ENCODE measurements around the gene SLAMF1.

The SLAMF1 gene

GRCh38 chr1:160637821-160638539 lies 8.9 kb downstream of the SLAMF1 start:
- H3K4me2 ChIP-seq (ENCODE audit: low read length), result no peak overlapping the region
- H3K27ac ChIP-seq (ENCODE audit: low read depth, low read length), result peak overlapping the region; percentile 86
- no peaks in the 10 kb centered on the region for H3K79me1 ChIP-seq (ENCODE audit: low read length)
- peak overlapping the region; percentile 97 for H3K18ac ChIP-seq (ENCODE audit: low read length)
- no peaks in the 10 kb centered on the region for H3K79me2 ChIP-seq (ENCODE audit: control insufficient read depth, insufficient read depth, low read length)
- H2BK120ac ChIP-seq (ENCODE audit: low read depth, low read length), result no peak overlapping the region
- peak; percentile 88 for DNase-seq
- no peak overlapping the region for H4K8ac ChIP-seq (ENCODE audit: low read depth, low read length)
- no peak overlapping the region for H3K4me3 ChIP-seq (ENCODE audit: low read length)
- no peak overlapping the region for H2BK15ac ChIP-seq (replicated peaks; ENCODE audit: low read depth)
- peak overlapping the region; percentile 100 for H2BK5ac ChIP-seq (ENCODE audit: low read length)
- H3K9ac ChIP-seq (ENCODE audit: low read length), result peak overlapping the region; percentile 60
- peak overlapping the region; percentile 91 for H3K56ac ChIP-seq (ENCODE audit: low read length)
- H3K23ac ChIP-seq (ENCODE audit: low read length), result no peak overlapping the region
- WGBS (ENCODE audit: extremely low coverage, insufficient coverage, low lambda C conversion rate), result no CpG with 5 or more reads among the region's 5 CpGs
- no peaks in the 10 kb centered on the region for H3K27me3 ChIP-seq (ENCODE audit: insufficient read depth, low read length, poor library complexity)
- peaks cover 23% of the 10 kb centered on the region for H3K4me1 ChIP-seq (ENCODE audit: control insufficient read depth, low read depth, low read length)
- peak overlapping the region; percentile 99 for H2AK5ac ChIP-seq (ENCODE audit: low read length)
- peak overlapping the region; percentile 84 for H4K5ac ChIP-seq (ENCODE audit: low read length)
- H3K4ac ChIP-seq (ENCODE audit: low read depth, low read length), result peak overlapping the region; percentile 98
- H3K36me3 ChIP-seq (ENCODE audit: control insufficient read depth, insufficient read depth, low read length), result no peaks in the 10 kb centered on the region

GRCh38 chr1:160637065-160637464 lies 9.8 kb downstream of the SLAMF1 start:
- Histone ChIP-seq H3K27me3 (ENCODE audit: insufficient read depth, low read length, poor library complexity) (no peaks in the 10 kb centered on the region), H3K79me1 (ENCODE audit: low read length) (no peaks in the 10 kb centered on the region), H3K56ac (ENCODE audit: low read length) (peak overlapping the region; percentile 80), H2BK120ac (ENCODE audit: low read depth, low read length) (peak overlapping the region; percentile 99), H3K18ac (ENCODE audit: low read length) (peak overlapping the region; percentile 97), H2BK5ac (ENCODE audit: low read length) (peak overlapping the region; percentile 94), H3K4ac (ENCODE audit: low read depth, low read length) (peak overlapping the region; percentile 100), H2AK5ac (ENCODE audit: low read length) (peak overlapping the region; percentile 87), H3K4me1 (ENCODE audit: control insufficient read depth, low read depth, low read length) (peaks cover 23% of the 10 kb centered on the region), H3K27ac (ENCODE audit: low read depth, low read length) (peak overlapping the region; percentile 86), H3K36me3 (ENCODE audit: control insufficient read depth, insufficient read depth, low read length) (no peaks in the 10 kb centered on the region), H4K5ac (ENCODE audit: low read length) (peak overlapping the region; percentile 59), H3K4me3 (ENCODE audit: low read length) (no peak overlapping the region), H4K8ac (ENCODE audit: low read depth, low read length) (no peak overlapping the region), H3K9ac (ENCODE audit: low read length) (peak overlapping the region; percentile 41), H3K4me2 (ENCODE audit: low read length) (no peak overlapping the region), H2BK15ac (replicated peaks; ENCODE audit: low read depth) (peak overlapping the region; percentile 41), H3K79me2 (ENCODE audit: control insufficient read depth, insufficient read depth, low read length) (no peaks in the 10 kb centered on the region), H3K23ac (ENCODE audit: low read length) (no peak overlapping the region)
- peak; percentile 39 for DNase-seq
- WGBS (ENCODE audit: extremely low coverage, insufficient coverage, low lambda C conversion rate), result no CpG with 5 or more reads among the region's 8 CpGs

GRCh38 chr1:160636547-160636946 lies 10.3 kb downstream of the SLAMF1 start:
- WGBS (ENCODE audit: extremely low coverage, insufficient coverage, low lambda C conversion rate), result no CpG with 5 or more reads among the region's 3 CpGs

GRCh38 chr1:160636076-160636475 lies 10.8 kb downstream of the SLAMF1 start:
- Histone ChIP-seq H2BK15ac (replicated peaks; ENCODE audit: low read depth) (no peak overlapping the region), H3K23ac (ENCODE audit: low read length) (no peak overlapping the region), H3K79me2 (ENCODE audit: control insufficient read depth, insufficient read depth, low read length) (no peaks in the 10 kb centered on the region), H3K4me1 (ENCODE audit: control insufficient read depth, low read depth, low read length) (peaks cover 27% of the 10 kb centered on the region), H3K4ac (ENCODE audit: low read depth, low read length) (peak overlapping the region; percentile 96), H3K27ac (ENCODE audit: low read depth, low read length) (peak overlapping the region; percentile 93), H4K8ac (ENCODE audit: low read depth, low read length) (no peak overlapping the region), H3K4me2 (ENCODE audit: low read length) (no peak overlapping the region), H4K5ac (ENCODE audit: low read length) (peak overlapping the region; percentile 89), H3K36me3 (ENCODE audit: control insufficient read depth, insufficient read depth, low read length) (no peaks in the 10 kb centered on the region), H2BK5ac (ENCODE audit: low read length) (peak overlapping the region; percentile 88), H3K56ac (ENCODE audit: low read length) (peak overlapping the region; percentile 81), H3K9ac (ENCODE audit: low read length) (peak overlapping the region; percentile 52), H3K27me3 (ENCODE audit: insufficient read depth, low read length, poor library complexity) (no peaks in the 10 kb centered on the region), H2BK120ac (ENCODE audit: low read depth, low read length) (peak overlapping the region; percentile 39), H3K18ac (ENCODE audit: low read length) (peak overlapping the region; percentile 97), H2AK5ac (ENCODE audit: low read length) (peak overlapping the region; percentile 81), H3K4me3 (ENCODE audit: low read length) (no peak overlapping the region), H3K79me1 (ENCODE audit: low read length) (no peaks in the 10 kb centered on the region)
- no CpG with 5 or more reads among the region's 4 CpGs for WGBS (ENCODE audit: extremely low coverage, insufficient coverage, low lambda C conversion rate)
- DNase-seq, result peak; percentile 98

More at GRCh38 chr1:160636547-160636946, 10.3 kb downstream of the SLAMF1 start:
- Histone ChIP-seq H3K27me3 (ENCODE audit: insufficient read depth, low read length, poor library complexity) (no peaks in the 10 kb centered on the region), H4K8ac (ENCODE audit: low read depth, low read length) (no peak overlapping the region), H4K5ac (ENCODE audit: low read length) (peak overlapping the region; percentile 8), H2BK120ac (ENCODE audit: low read depth, low read length) (peak overlapping the region; percentile 99), H3K79me1 (ENCODE audit: low read length) (no peaks in the 10 kb centered on the region), H3K56ac (ENCODE audit: low read length) (peak overlapping the region; percentile 80), H3K18ac (ENCODE audit: low read length) (peak overlapping the region; percentile 97), H3K4me1 (ENCODE audit: control insufficient read depth, low read depth, low read length) (peaks cover 23% of the 10 kb centered on the region), H2BK5ac (ENCODE audit: low read length) (peak overlapping the region; percentile 94), H3K36me3 (ENCODE audit: control insufficient read depth, insufficient read depth, low read length) (no peaks in the 10 kb centered on the region), H3K9ac (ENCODE audit: low read length) (peak overlapping the region; percentile 32), H3K4me2 (ENCODE audit: low read length) (no peak overlapping the region), H3K4me3 (ENCODE audit: low read length) (no peak overlapping the region), H3K23ac (ENCODE audit: low read length) (no peak overlapping the region), H2BK15ac (replicated peaks; ENCODE audit: low read depth) (peak overlapping the region; percentile 41), H3K27ac (ENCODE audit: low read depth, low read length) (peak overlapping the region; percentile 86), H3K79me2 (ENCODE audit: control insufficient read depth, insufficient read depth, low read length) (no peaks in the 10 kb centered on the region), H2AK5ac (ENCODE audit: low read length) (peak overlapping the region; percentile 87), H3K4ac (ENCODE audit: low read depth, low read length) (peak overlapping the region; percentile 96)
- DNase-seq, result no peak

GRCh38 chr1:160634543-160635491 lies 12.0 kb downstream of the SLAMF1 start:
- Histone ChIP-seq H4K5ac (ENCODE audit: low read length) (peak overlapping the region; percentile 36), H3K23ac (ENCODE audit: low read length) (peak overlapping the region; percentile 59), H2AK5ac (ENCODE audit: low read length) (peak overlapping the region; percentile 100), H3K79me2 (ENCODE audit: control insufficient read depth, insufficient read depth, low read length) (no peaks in the 10 kb centered on the region), H3K4me2 (ENCODE audit: low read length) (no peak overlapping the region), H3K4me3 (ENCODE audit: low read length) (no peak overlapping the region), H2BK5ac (ENCODE audit: low read length) (peak overlapping the region; percentile 92), H3K27me3 (ENCODE audit: insufficient read depth, low read length, poor library complexity) (no peaks in the 10 kb centered on the region), H3K79me1 (ENCODE audit: low read length) (no peaks in the 10 kb centered on the region), H4K8ac (ENCODE audit: low read depth, low read length) (peak overlapping the region; percentile 57), H3K18ac (ENCODE audit: low read length) (peak overlapping the region; percentile 44), H3K36me3 (ENCODE audit: control insufficient read depth, insufficient read depth, low read length) (no peaks in the 10 kb centered on the region), H3K56ac (ENCODE audit: low read length) (peak overlapping the region; percentile 82), H2BK120ac (ENCODE audit: low read depth, low read length) (peak overlapping the region; percentile 33), H2BK15ac (replicated peaks; ENCODE audit: low read depth) (no peak overlapping the region), H3K4me1 (ENCODE audit: control insufficient read depth, low read depth, low read length) (peaks cover 35% of the 10 kb centered on the region), H3K4ac (ENCODE audit: low read depth, low read length) (peak overlapping the region; percentile 85), H3K9ac (ENCODE audit: low read length) (no peak overlapping the region), H3K27ac (ENCODE audit: low read depth, low read length) (no peak overlapping the region)
- 100% methylated on average over 6 of the region's 17 CpGs for WGBS (ENCODE audit: extremely low coverage, insufficient coverage, low lambda C conversion rate)
- no peak for DNase-seq
